HG03565 (cell line): ENCODE data around the gene NAIP.
"Not testable (repeated sequence)": the region's sequence is repeated elsewhere in the genome, so short reads cannot be mapped to it uniquely, and the experiment has no call there.

Source experiments
- ATAC-seq: cut with Tn5 transposase; IDR thresholded peaks from one replicate; pipeline ENCODE4 v1.9.1; 2021; ENCODE audit warnings: mild to moderate bottlenecking, moderate library complexity; ENCODE audit not compliant: unreplicated experiment

Gene NAIP

GRCh38 chr5:71025289-71025953 is at the start of gene NAIP:
TSS of gene NAIP (minus strand) at chr5:71025339. CDS start at chr5:71012915, 12,424 bp downstream.
- peak; percentile 48 for ATAC-seq

GRCh38 chr5:71067262-71067928 is 42.3 kb upstream of the NAIP start, which contains the start of gene GTF2H2:
TSS of gene GTF2H2 (minus strand) at chr5:71067676. CDS start at chr5:71062763, 4,913 bp downstream.
- peak; percentile 94 for ATAC-seq

GRCh38 chr5:71061322-71061721 is 36.2 kb upstream of the NAIP start:
- not testable (repeated sequence) for ATAC-seq

- not testable (repeated sequence) for ATAC-seq
Observed at GRCh38 chr5:71059426-71059825, 34.3 kb upstream of the NAIP start.

- ATAC-seq, result not testable (repeated sequence)
Observed at GRCh38 chr5:71044808-71045207, 19.7 kb upstream of the NAIP start.

- ATAC-seq, result not testable (repeated sequence)
Observed at GRCh38 chr5:71044128-71044527, 19.0 kb upstream of the NAIP start.

GRCh38 chr5:71031046-71031776 is 6.1 kb upstream of the NAIP start:
- not testable (repeated sequence) for ATAC-seq

GRCh38 chr5:71020643-71021042 is 4.5 kb downstream of the NAIP start:
- not testable (repeated sequence) for ATAC-seq

GRCh38 chr5:71018376-71019005 is 6.6 kb downstream of the NAIP start:
- not testable (repeated sequence) for ATAC-seq

- no peak for ATAC-seq
Observed at GRCh38 chr5:71014176-71014575, 11.0 kb downstream of the NAIP start.

- ATAC-seq, result no peak
Observed at GRCh38 chr5:71013575-71013974, 11.6 kb downstream of the NAIP start.

- no peak for ATAC-seq
Observed at GRCh38 chr5:71011194-71011792, 13.8 kb downstream of the NAIP start.

- ATAC-seq, result not testable (repeated sequence)
Observed at GRCh38 chr5:71006983-71007382, 18.2 kb downstream of the NAIP start.

GRCh38 chr5:70984882-70985281 is 40.3 kb downstream of the NAIP start:
- not testable (repeated sequence) for ATAC-seq

GRCh38 chr5:70967220-70967619 is 57.9 kb downstream of the NAIP start:
- not testable (repeated sequence) for ATAC-seq

- not testable (repeated sequence) for ATAC-seq
Observed at GRCh38 chr5:70964531-70964930, 60.6 kb downstream of the NAIP start.

GRCh38 chr5:70953068-70953467 is 72.1 kb downstream of the NAIP start:
- not testable (repeated sequence) for ATAC-seq

GRCh38 chr5:70932560-70932959 is 92.6 kb downstream of the NAIP start:
- not testable (repeated sequence) for ATAC-seq

GRCh38 chr5:70931709-70932368 is 93.3 kb downstream of the NAIP start:
- not testable (repeated sequence) for ATAC-seq

GRCh38 chr5:70925211-70925562 is 100.0 kb downstream of the NAIP start:
- ATAC-seq, result peak; percentile 5
